ENCODE measurements around the gene DIAPH3.

The DIAPH3 gene

DNA sequence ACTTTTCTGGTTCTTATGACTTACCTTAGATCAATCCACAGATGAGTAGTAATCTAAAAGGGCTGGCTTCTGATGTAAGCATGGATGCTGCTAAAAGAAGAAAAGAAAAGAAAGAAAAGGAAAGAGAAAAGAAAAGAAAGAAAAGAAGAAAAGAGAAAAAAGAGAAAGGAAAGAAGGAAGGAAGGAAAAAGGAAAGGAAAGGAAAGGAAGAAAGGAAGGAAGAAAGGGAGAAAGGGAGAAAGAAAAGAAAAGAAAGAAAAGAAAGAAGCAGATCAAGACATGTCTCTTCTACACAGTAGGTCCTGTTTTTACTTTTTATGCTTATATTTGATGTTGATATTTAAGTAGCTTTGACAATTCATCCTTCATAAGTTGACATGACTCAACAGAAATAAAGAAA is 421.3 kb downstream of the DIAPH3 start:
- DNase-seq (ENCODE audit: extremely low read depth, low read depth), result no peak

DNA sequence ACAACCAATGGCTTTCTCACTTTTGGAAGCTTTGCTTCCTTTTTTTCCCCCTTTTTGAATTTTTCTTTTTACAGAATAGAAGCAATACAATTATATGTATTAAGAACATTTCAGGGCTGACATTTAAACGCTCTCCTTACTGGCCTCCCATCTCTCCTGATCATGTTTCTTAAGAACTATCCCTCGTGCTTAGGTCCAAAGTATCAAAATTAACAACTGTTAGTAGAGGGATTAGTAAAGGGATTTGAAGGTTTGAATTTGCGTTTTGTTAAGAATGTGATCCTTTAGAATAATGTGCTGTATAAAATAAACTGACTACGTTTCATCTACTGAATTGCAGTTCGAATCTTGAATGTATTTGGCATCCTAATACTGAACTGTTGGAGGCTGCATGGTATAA is 424.8 kb downstream of the DIAPH3 start:
- no peak for DNase-seq (ENCODE audit: extremely low read depth, low read depth)
- TF ChIP-seq, protein P1, sequence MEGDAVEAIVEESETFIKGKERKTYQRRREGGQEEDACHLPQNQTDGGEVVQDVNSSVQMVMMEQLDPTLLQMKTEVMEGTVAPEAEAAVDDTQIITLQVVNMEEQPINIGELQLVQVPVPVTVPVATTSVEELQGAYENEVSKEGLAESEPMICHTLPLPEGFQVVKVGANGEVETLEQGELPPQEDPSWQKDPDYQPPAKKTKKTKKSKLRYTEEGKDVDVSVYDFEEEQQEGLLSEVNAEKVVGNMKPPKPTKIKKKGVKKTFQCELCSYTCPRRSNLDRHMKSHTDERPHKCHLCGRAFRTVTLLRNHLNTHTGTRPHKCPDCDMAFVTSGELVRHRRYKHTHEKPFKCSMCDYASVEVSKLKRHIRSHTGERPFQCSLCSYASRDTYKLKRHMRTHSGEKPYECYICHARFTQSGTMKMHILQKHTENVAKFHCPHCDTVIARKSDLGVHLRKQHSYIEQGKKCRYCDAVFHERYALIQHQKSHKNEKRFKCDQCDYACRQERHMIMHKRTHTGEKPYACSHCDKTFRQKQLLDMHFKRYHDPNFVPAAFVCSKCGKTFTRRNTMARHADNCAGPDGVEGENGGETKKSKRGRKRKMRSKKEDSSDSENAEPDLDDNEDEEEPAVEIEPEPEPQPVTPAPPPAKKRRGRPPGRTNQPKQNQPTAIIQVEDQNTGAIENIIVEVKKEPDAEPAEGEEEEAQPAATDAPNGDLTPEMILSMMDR (IDR thresholded peaks at IDR 0.05; ENCODE audit: low read depth, low read length), result no peak

More for the DNA sequence above, 421.3 kb downstream of the DIAPH3 start:
- TF ChIP-seq, protein P1 (IDR thresholded peaks at IDR 0.05; ENCODE audit: low read depth, low read length), result no peak

DNA sequence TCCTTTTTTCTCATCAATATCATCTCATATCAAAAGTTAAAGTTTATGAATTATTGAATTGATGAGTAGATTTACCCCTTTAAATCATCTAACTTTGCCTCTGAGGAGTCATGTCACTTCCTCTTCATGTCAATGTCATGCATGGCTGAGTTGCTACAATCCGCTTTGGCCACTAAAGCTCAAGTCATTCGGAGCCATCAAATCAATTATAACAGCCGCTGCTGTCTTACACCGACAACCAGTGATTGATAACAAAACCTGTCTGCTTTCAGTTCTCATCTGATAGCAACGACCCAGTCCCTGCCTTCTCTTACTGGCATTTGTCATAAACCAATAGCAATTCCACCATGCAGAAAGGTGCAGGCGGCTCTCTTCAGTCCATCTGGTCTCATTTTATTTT is 429.3 kb downstream of the DIAPH3 start:
- TF ChIP-seq, protein P1 (IDR thresholded peaks at IDR 0.05; ENCODE audit: low read depth, low read length), result no peak
- no peak for DNase-seq (ENCODE audit: extremely low read depth, low read depth)

DNA sequence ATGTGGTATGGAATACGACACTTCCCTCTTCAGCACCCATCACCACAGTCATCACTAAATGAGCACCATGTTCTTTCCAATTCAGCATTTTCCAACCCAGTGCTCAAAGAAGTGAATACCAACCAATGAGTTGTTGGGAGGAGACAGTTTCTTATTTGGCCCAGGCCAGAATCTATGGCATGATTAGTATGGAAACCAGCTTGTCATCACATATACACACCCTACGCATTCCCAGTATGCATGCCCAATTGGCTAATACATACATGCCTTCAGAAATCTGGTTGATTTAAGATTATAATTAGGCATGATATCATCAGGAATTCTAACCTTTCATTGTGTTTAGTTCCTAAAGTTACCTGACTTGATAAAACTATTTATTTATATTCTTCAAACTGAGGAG is 430.0 kb downstream of the DIAPH3 start:
- no peak for DNase-seq (ENCODE audit: extremely low read depth, low read depth)
- TF ChIP-seq, protein P1 (IDR thresholded peaks at IDR 0.05; ENCODE audit: low read depth, low read length), result no peak

DNA sequence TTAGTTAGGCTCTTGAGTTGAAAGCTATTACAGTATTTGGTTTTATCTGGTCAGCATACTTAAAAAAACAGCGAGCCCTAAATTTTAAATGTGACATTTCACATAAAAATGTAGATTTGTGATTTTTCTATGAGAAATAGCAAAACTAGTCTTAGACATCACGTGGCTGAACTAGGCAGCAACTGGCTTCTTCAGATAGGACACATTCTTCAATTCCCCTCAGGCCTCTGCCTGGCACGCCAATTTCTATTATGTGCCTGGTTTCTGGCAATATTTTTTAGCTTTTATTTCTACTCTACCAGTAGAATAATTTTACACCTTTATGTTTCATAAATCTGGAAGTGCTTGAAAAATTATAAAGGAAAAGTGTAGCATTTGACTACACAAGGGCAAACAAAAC is 433.7 kb downstream of the DIAPH3 start:
- TF ChIP-seq, protein P1 (IDR thresholded peaks at IDR 0.05; ENCODE audit: low read depth, low read length), result no peak
- DNase-seq (ENCODE audit: extremely low read depth, low read depth), result no peak

DNA sequence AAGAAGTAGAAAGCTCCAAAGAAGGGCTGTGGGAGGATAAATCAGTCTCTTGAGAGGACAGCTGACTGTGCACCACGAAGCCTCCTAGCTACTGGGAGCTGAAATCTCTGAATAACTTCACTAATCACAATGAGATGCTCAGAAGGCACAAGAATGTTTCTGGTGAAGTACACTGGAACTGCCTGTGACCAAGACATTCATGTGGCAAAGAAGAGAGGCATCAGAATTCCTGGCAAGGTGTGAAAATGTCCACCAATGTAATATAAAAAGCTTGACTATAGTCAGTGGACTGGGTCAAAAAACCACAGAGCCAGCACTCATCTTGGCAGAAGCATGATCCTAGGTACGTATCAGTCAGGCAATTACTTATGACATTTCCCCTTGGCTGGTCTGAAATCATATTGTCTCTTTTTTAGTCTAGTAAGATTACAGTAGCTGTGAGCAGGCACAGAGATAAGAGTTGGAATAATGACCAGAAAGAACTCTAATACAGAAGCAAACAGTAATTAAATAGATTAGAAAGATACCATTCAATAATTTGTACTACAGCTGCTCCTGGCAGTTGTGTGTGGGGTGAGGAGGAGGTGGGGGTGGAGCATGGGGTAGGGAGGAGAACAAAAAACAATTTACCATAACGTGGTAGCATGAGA is 434.7 kb downstream of the DIAPH3 start:
- no peak for DNase-seq (ENCODE audit: extremely low read depth, low read depth)
- TF ChIP-seq, protein P1 (IDR thresholded peaks at IDR 0.05; ENCODE audit: low read depth, low read length), result no peak

DNA sequence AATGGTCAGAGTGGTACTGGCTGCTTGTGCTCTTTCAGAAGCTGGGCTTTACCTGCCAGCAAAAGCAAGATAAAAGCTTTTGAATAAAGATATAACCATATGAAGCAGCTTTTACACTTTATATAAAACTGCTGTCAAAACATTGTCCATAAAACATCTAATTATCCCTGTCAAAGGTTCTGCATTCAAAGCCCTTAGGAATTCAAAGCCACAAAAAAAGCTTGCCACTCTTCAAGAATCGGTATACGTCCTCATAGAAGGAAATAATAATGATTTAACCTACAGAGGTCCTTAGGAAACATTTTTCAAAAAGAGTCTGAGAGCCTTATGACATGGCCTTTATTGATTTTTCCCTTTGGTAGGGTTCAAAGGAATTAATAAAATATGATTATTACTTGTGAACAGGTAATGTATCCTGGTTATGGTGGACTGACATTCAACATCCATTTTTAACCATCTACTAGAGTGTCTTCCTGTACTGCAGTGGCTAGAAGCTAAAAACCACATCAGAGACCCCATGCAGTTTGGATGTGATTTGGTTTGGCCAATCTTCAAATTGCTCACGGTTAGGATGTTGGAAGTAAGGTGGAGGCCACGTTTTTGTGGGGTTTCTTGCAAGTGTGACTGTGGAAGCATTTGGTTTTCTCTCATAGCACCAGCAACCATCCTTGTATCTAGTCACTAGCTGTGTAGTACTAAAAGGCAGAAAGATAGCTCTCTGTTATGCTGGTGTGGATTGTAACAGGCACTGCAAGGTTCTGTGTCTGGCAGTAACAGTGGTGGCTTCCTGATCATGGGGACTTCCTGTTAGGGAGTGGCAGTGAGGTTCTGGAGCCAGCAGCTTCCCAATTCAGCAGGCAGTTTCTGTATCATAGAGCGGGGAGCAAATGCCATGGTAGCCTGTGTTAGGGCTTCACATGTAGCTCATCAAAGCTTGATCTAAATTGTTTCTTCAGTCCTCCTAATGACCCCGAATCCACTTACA is 441.5 kb downstream of the DIAPH3 start:
- TF ChIP-seq, protein P1 (IDR thresholded peaks at IDR 0.05; ENCODE audit: low read depth, low read length), result no peak
- DNase-seq (ENCODE audit: extremely low read depth, low read depth), result no peak

Data from AG09319 (cell line).